Upper lobe of left lung (tissue), 6 donors: ENCODE measurements around the gene IRF2. TPM values are rescaled to one million over a fixed set of nuclear protein-coding genes. Genes with fewer than 3 reads are reported as not detected.

ENCODE experiments used
- ATAC-seq, 2 donors: fragments of 200-7000 bp; cut with Tn5 transposase; one replicate each; pipeline ENCODE4 v1.9.1; 2022; ENCODE audit warnings: mild to moderate bottlenecking in 2 of 2, moderate library complexity in 2 of 2; ENCODE audit not compliant: low FRiP score in 2 of 2
- DNase-seq, 2 donors: peaks; one replicate each; pipeline ENCODE4 v3.0.0-alpha.2; 2019 to 2020
- H3K27ac ChIP-seq, 4 donors: fragments of 200-600 bp; sonication (generic); one replicate each; pipeline ENCODE4 v1.5.1; 2016 to 2019
- H3K27me3 ChIP-seq, 4 donors: fragments of 200-600 bp; sonication (generic); one replicate each; pipeline ENCODE4 v1.5.1; 2017 to 2019
- H3K36me3 ChIP-seq, 4 donors: fragments of 200-600 bp; sonication (generic); one replicate each; pipeline ENCODE4 v1.5.1; 2016 to 2019
- H3K4me1 ChIP-seq, 4 donors: fragments of 200-600 bp; sonication (generic); one replicate each; pipeline ENCODE4 v1.5.1; 2018 to 2019
- H3K4me3 ChIP-seq, 4 donors: fragments of 200-600 bp; sonication (generic); one replicate each; pipeline ENCODE4 v1.5.1; 2017 to 2019; ENCODE audit warnings: mild to moderate bottlenecking in 2 of 4, moderate library complexity in 1 of 4
- H3K9me3 ChIP-seq, 4 donors: fragments of 200-600 bp; sonication (generic); one replicate each; pipeline ENCODE4 v1.5.1; 2018 to 2019
- EP300 ChIP-seq, 4 donors: sonication (generic); formaldehyde crosslinking; IDR thresholded peaks; one replicate each; pipeline ENCODE4 v1.5.1; 2017; ENCODE audit warnings: antibody characterized with exemption in 4 of 4, control low read depth in 2 of 4
- POLR2A ChIP-seq, 4 donors: fragments of 450-650 bp; IDR thresholded peaks; one replicate each; pipeline ENCODE4 v1.5.1; 2016 to 2017; ENCODE audit warnings: antibody characterized with exemption in 4 of 4, mild to moderate bottlenecking in 2 of 4
- POLR2AphosphoS5 ChIP-seq, 2 donors: sonication (generic); formaldehyde crosslinking; IDR thresholded peaks; one replicate each; pipeline ENCODE4 v1.5.1; 2017; ENCODE audit warnings: antibody characterized with exemption in 2 of 2
- WGBS, 2 donors: methylation state at CpG; one replicate each; pipeline ENCODE4 v1.1.5; 2017 to 2018; 5-methylcytosine and 5-hydroxymethylcytosine counted together
- total RNA-seq, 6 donors: library from RNA; depleted of rRNA in 4 of 6; stranded (reverse); fragments of >200 nt in 4 of 6; gene quantifications; one replicate each; pipeline versions ENCODE4 v1.1.0 to v1.2.1, GENCODE V29; 2016 to 2021
- TF ChIP-seq, protein P1 (sequence below), 6 experiments: fragments of 450-650 bp in 4 of 6; fragments of 200-600 bp in 2 of 6; sonication (generic) in 2 of 6; IDR thresholded peaks; one replicate each; pipeline ENCODE4 v1.5.1; 2016 to 2019; ENCODE audit warnings: antibody characterized with exemption in 6 of 6
- donor health status: DM: no; HTN: no; CAD: no; lungs with moderate emphysema.
- donor health status: DM: no; HTN: yes; CAD: no; lungs with severe emphysema.

Gene IRF2
- total RNA-seq, 6 donors from 2014 or later = 25.5 to 46.1 (median 41.7) TPM

- Histone ChIP-seq H3K4me3 (no peak overlapping the region), H3K9me3 (no peaks in the 10 kb centered on the region), H3K36me3 (no peaks in the 10 kb centered on the region), H3K4me1 (peaks cover 17 to 65% (median 38%) of the 10 kb centered on the region in 4 donors), H3K27ac (no peak overlapping the region), H3K27me3 (no peaks in the 10 kb centered on the region)
- TF ChIP-seq EP300 (IDR thresholded peaks at IDR 0.05) (no peak), POLR2A (IDR thresholded peaks at IDR 0.05) (no peak)
- TF ChIP-seq, protein P1, sequence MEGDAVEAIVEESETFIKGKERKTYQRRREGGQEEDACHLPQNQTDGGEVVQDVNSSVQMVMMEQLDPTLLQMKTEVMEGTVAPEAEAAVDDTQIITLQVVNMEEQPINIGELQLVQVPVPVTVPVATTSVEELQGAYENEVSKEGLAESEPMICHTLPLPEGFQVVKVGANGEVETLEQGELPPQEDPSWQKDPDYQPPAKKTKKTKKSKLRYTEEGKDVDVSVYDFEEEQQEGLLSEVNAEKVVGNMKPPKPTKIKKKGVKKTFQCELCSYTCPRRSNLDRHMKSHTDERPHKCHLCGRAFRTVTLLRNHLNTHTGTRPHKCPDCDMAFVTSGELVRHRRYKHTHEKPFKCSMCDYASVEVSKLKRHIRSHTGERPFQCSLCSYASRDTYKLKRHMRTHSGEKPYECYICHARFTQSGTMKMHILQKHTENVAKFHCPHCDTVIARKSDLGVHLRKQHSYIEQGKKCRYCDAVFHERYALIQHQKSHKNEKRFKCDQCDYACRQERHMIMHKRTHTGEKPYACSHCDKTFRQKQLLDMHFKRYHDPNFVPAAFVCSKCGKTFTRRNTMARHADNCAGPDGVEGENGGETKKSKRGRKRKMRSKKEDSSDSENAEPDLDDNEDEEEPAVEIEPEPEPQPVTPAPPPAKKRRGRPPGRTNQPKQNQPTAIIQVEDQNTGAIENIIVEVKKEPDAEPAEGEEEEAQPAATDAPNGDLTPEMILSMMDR (IDR thresholded peaks at IDR 0.05) = no peak
- WGBS, 2 donors = 97 to 98% methylated on average over 5 of the region's 5 CpGs
- DNase-seq (no peak), ATAC-seq (no peak)
Observed at GRCh38 chr4:184463856-184464255, 10.5 kb downstream of the IRF2 start.

GRCh38 chr4:184463158-184463557 lies 11.2 kb downstream of the IRF2 start:
- Histone ChIP-seq H3K27ac (no peak overlapping the region), H3K27me3 (no peaks in the 10 kb centered on the region), H3K4me3 (no peak overlapping the region), H3K36me3 (no peaks in the 10 kb centered on the region), H3K4me1 (peaks cover 17 to 60% (median 41%) of the 10 kb centered on the region in 4 donors), H3K9me3 (no peaks in the 10 kb centered on the region)
- DNase-seq (no peak), ATAC-seq (no peak)
- 93 to 98% methylated on average over 2 of the region's 2 CpGs for WGBS, 2 donors
- TF ChIP-seq POLR2AphosphoS5 (IDR thresholded peaks at IDR 0.05) (no peak), POLR2A (IDR thresholded peaks at IDR 0.05) (no peak)

DNA sequence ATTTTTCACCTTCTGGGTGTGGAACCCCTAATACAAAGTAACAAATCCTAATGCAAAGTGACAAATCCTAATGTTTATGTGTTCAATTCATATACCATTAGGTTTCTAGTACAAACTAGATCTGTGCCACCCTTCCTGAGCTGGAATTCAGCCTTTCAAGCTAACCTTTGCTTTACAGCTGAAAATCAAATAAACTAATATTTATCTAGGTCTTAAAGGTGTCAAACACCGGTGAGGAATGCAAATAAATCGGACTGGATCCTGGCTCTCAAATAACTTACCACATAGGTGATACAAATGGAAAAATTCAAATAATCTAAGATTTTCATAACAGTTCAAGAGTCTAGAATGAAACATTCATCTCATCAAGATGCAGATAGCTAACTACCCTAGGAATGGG lies 11.6 kb downstream of the IRF2 start:
- no peaks in the 10 kb centered on the region for H3K27me3 ChIP-seq
- peaks cover 19 to 61% (median 45%) of the 10 kb centered on the region in 4 donors for H3K4me1 ChIP-seq
- DNase-seq (no peak), ATAC-seq (no peak)
- H3K27ac ChIP-seq = peak overlapping the region in 2 of 4 donors; percentile 4 to 35
- H3K9me3 ChIP-seq = no peaks in the 10 kb centered on the region
- H3K4me3 ChIP-seq = no peak overlapping the region
- TF ChIP-seq EP300 (IDR thresholded peaks at IDR 0.05) (no peak), POLR2AphosphoS5 (IDR thresholded peaks at IDR 0.05) (no peak), POLR2A (IDR thresholded peaks at IDR 0.05) (no peak)
- TF ChIP-seq, protein P1 (IDR thresholded peaks at IDR 0.05) = no peak
- no peaks in the 10 kb centered on the region for H3K36me3 ChIP-seq
- WGBS, 2 donors = 65 to 69% methylated on average over 2 of the region's 2 CpGs

DNA sequence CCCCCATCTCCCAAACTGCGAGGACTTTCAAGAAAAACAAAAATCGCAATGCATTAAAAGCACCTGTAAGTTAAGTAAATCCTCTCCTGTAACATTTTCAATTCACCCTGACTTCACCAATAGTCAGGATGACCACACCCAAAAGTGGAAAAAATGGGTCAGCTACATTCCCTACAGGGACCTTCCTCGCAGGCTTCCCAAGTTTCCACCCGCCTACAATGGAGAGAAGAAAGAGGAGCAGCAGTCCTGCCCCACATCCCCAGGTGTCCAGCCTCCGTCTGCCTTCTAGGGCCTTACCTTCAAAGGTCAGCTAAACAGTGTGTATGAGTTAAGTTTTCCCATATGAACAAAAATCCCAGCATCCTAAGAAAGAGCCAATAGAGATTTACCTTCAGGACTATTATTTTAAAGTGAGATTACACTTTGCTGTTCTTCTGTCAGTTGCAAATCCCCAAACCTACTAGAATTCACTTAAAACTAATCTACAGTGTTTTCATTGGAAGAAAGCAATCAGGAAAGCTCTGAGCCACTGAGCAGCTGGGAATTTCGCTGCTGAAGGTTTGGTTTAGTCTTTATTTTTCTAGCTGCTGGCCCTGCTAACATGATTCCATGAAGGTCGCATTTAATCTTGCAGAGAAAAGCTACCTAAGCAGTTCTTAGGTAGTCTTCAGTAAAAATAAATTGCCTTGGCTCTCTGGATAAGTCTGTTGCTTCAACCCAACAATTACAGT lies 12.5 kb downstream of the IRF2 start:
- Histone ChIP-seq H3K9me3 (no peaks in the 10 kb centered on the region), H3K36me3 (no peaks in the 10 kb centered on the region), H3K4me1 (peaks cover 23 to 64% (median 40%) of the 10 kb centered on the region in 4 donors), H3K4me3 (no peak overlapping the region), H3K27me3 (no peaks in the 10 kb centered on the region), H3K27ac (peak overlapping the region in 2 of 4 donors; percentile 4 to 35)
- ATAC-seq (no peak), DNase-seq (no peak)
- 80 to 81% methylated on average over 7 of the region's 7 CpGs for WGBS, 2 donors
- TF ChIP-seq, protein P1 (IDR thresholded peaks at IDR 0.05) = no peak
- TF ChIP-seq EP300 (IDR thresholded peaks at IDR 0.05) (no peak), POLR2AphosphoS5 (IDR thresholded peaks at IDR 0.05) (no peak), POLR2A (IDR thresholded peaks at IDR 0.05) (no peak)

GRCh38 chr4:184460499-184461285 lies 13.7 kb downstream of the IRF2 start:
- H3K4me1 ChIP-seq = peaks cover 23 to 56% (median 38%) of the 10 kb centered on the region in 4 donors
- H3K27ac ChIP-seq = peak overlapping the region in 2 of 4 donors; percentile 23 to 50
- H3K36me3 ChIP-seq = peaks cover 0 to 7% (median 0%) of the 10 kb centered on the region in 4 donors
- WGBS, 2 donors = 49 to 70% methylated on average over 13 of the region's 13 CpGs
- no peak overlapping the region for H3K4me3 ChIP-seq
- ATAC-seq = peak in 1 of 2 donors; percentile 42
- DNase-seq = no peak
- no peaks in the 10 kb centered on the region for H3K9me3 ChIP-seq
- H3K27me3 ChIP-seq = no peaks in the 10 kb centered on the region
- no peak for TF ChIP-seq EP300 (IDR thresholded peaks at IDR 0.05)
- TF ChIP-seq POLR2AphosphoS5 (IDR thresholded peaks at IDR 0.05) = no peak
- TF ChIP-seq, protein P1 (IDR thresholded peaks at IDR 0.05) = no peak
- no peak for TF ChIP-seq POLR2A (IDR thresholded peaks at IDR 0.05)
